IMR-90 (cell line): ENCODE data around the gene MTCL1. TPM values are rescaled to one million over a fixed set of nuclear protein-coding genes. Genes with fewer than 3 reads are reported as not detected.
A peak's percentile ranks its signal among the peaks of the same experiment; 100 is the strongest.

Experiments
- ATAC-seq: fragments of 200-7000 bp; cut with Tn5 transposase; 2 replicates; pipeline ENCODE4 v1.9.1; 2020; ENCODE audit warnings: low read depth, mild to moderate bottlenecking, moderate library complexity
- BruUV-seq: library from RNA; stranded (reverse); fragments of 400-500 nt; replicated peaks from 2 replicates; lab custom pipeline; 2021; lab: Mats Ljungman, UMichigan
- CTCF ChIA-PET: fragments of 300-600 bp; formaldehyde crosslinking; extraction: SDS; loops from one replicate; lab custom pipeline; 2021; ENCODE audit warnings: antibody characterized with exemption; lab: Yijun Ruan, JAX
- POLR2A ChIA-PET: fragments of 300-600 bp; sonication (Branson Sonifier 250); formaldehyde crosslinking; loops from one replicate; lab custom pipeline; 2022; ENCODE audit warnings: antibody characterized with exemption; ENCODE audit not compliant: unreplicated experiment; lab: Charles Lee
- DNase-seq: peaks from one replicate; pipeline ENCODE4 v3.0.0; 2013
- H2AFZ ChIP-seq: replicated peaks from 2 replicates; pipeline ENCODE3; 2013; ENCODE audit warnings: low read length, mild to moderate bottlenecking; ENCODE audit not compliant: poor library complexity
- H2AK5ac ChIP-seq: 2 replicates; pipeline ENCODE4 v1.6.1; 2013; ENCODE audit warnings: low read depth, low read length, inconsistent platforms
- H2AK9ac ChIP-seq: replicated peaks from 2 replicates; pipeline ENCODE3; 2013; ENCODE audit warnings: mild to moderate bottlenecking, low read depth, low read length, moderate library complexity; ENCODE audit not compliant: poor library complexity
- H2BK120ac ChIP-seq: 2 replicates; pipeline ENCODE4 v1.6.1; 2013; ENCODE audit warnings: low read depth, low read length, inconsistent platforms
- H2BK15ac ChIP-seq: 3 replicates; pipeline ENCODE4 v1.6.1; 2013; ENCODE audit warnings: low read depth, low read length, inconsistent platforms
- H2BK20ac ChIP-seq: 2 replicates; pipeline ENCODE4 v1.6.1; 2013; ENCODE audit warnings: low read depth, mild to moderate bottlenecking, inconsistent platforms, low read length, moderate library complexity
- H2BK5ac ChIP-seq: 2 replicates; pipeline ENCODE4 v1.6.1; 2013; ENCODE audit warnings: mild to moderate bottlenecking, low read depth, low read length, inconsistent platforms; ENCODE audit not compliant: poor library complexity, severe bottlenecking
- H3K14ac ChIP-seq: replicated peaks from 2 replicates; pipeline ENCODE4 v1.6.1; 2013; ENCODE audit warnings: low read depth, low read length, inconsistent platforms
- H3K18ac ChIP-seq: 2 replicates; pipeline ENCODE4 v1.6.1; 2013; ENCODE audit warnings: low read depth, low read length, control low read depth
- H3K23ac ChIP-seq: 2 replicates; pipeline ENCODE4 v1.6.1; 2013; ENCODE audit warnings: low read depth, low read length, inconsistent platforms
- H3K27ac ChIP-seq: 2 replicates; pipeline ENCODE4 v1.5.1; 2013; ENCODE audit warnings: mild to moderate bottlenecking, control low read depth, low read length; ENCODE audit not compliant: insufficient read depth
- H3K27me3 ChIP-seq: 2 replicates; pipeline ENCODE4 v1.6.1; 2013; ENCODE audit warnings: low read length; ENCODE audit not compliant: control insufficient read depth, insufficient read depth
- H3K36me3 ChIP-seq: 2 replicates; pipeline ENCODE4 v1.6.1; 2013; ENCODE audit warnings: low read length, mixed read lengths; ENCODE audit not compliant: control insufficient read depth, insufficient read depth
- H3K4ac ChIP-seq: 2 replicates; pipeline ENCODE4 v1.6.1; 2013; ENCODE audit warnings: low read depth, low read length, inconsistent platforms
- H3K4me1 ChIP-seq: 2 replicates; pipeline ENCODE4 v1.6.1; 2013; ENCODE audit warnings: low read length, mixed read lengths; ENCODE audit not compliant: control insufficient read depth, insufficient read depth
- H3K4me2 ChIP-seq: 2 replicates; pipeline ENCODE4 v1.6.1; 2013; ENCODE audit warnings: low read depth, mild to moderate bottlenecking, control low read depth, low read length, moderate library complexity
- H3K4me3 ChIP-seq: 2 replicates; pipeline ENCODE4 v1.5.1; 2013; ENCODE audit warnings: low read depth, mild to moderate bottlenecking, control low read depth, low read length, moderate library complexity; ENCODE audit not compliant: insufficient read depth
- H3K56ac ChIP-seq: 2 replicates; pipeline ENCODE4 v1.6.1; 2013; ENCODE audit warnings: low read length, inconsistent platforms; ENCODE audit not compliant: insufficient read depth; ENCODE audit errors: extremely low read depth
- H3K79me1 ChIP-seq, 2 experiments: 2 replicates each; pipeline ENCODE4 v1.6.1; 2013; ENCODE audit warnings: low read length in 2 of 2, inconsistent platforms in 1 of 2, low read depth in 1 of 2
- H3K9ac ChIP-seq: 2 replicates; pipeline ENCODE4 v1.6.1; 2013; ENCODE audit warnings: low read depth, low read length, control low read depth
- H3K9me1 ChIP-seq: 2 replicates; pipeline ENCODE4 v1.6.1; 2013; ENCODE audit warnings: low read length, inconsistent platforms; ENCODE audit not compliant: insufficient read depth
- H3K9me3 ChIP-seq: 2 replicates; pipeline ENCODE4 v1.6.1; 2013; ENCODE audit warnings: low read length; ENCODE audit not compliant: control insufficient read depth, insufficient read depth
- H4K20me1 ChIP-seq: 2 replicates; pipeline ENCODE4 v1.6.1; 2013; ENCODE audit warnings: low read length, inconsistent platforms; ENCODE audit not compliant: insufficient read depth
- H4K5ac ChIP-seq: 2 replicates; pipeline ENCODE4 v1.6.1; 2013; ENCODE audit warnings: mild to moderate bottlenecking, low read depth, low read length, control low read depth
- H4K8ac ChIP-seq, 2 experiments: 2 replicates each; pipeline ENCODE4 v1.6.1; 2013; ENCODE audit warnings: low read depth in 2 of 2, low read length in 2 of 2, control low read depth in 1 of 2, inconsistent platforms in 1 of 2
- H4K91ac ChIP-seq: 2 replicates; pipeline ENCODE4 v1.6.1; 2013; ENCODE audit warnings: low read depth, low read length, inconsistent platforms; ENCODE audit not compliant: insufficient read depth
- BHLHE40 ChIP-seq: fragments of 150-350 bp; IDR thresholded peaks from 2 replicates; pipeline ENCODE4 v1.6.1; 2016; ENCODE audit warnings: mild to moderate bottlenecking, low read depth, low read length
- CTCF ChIP-seq: conservative IDR thresholded peaks from 2 replicates; pipeline ENCODE4 v1.5.1; 2012; ENCODE audit warnings: mild to moderate bottlenecking, low read depth, low read length, improper control_type of control experiment
- ELK1 ChIP-seq: fragments of 150-350 bp; IDR thresholded peaks from 2 replicates; pipeline ENCODE4 v1.6.1; 2016; ENCODE audit warnings: low read depth, mild to moderate bottlenecking, low read length, moderate library complexity, borderline replicate concordance
- FOS ChIP-seq: fragments of 150-350 bp; IDR thresholded peaks from 2 replicates; pipeline ENCODE4 v1.6.1; 2016; ENCODE audit warnings: low read depth, low read length
- MAFK ChIP-seq: IDR thresholded peaks from 2 replicates; pipeline ENCODE4 v1.6.1; 2012; ENCODE audit warnings: low read depth, low read length, improper control_type of control experiment
- MXI1 ChIP-seq: IDR thresholded peaks from 2 replicates; pipeline ENCODE4 v1.6.1; 2012; ENCODE audit warnings: low read depth, mild to moderate bottlenecking, low read length, moderate library complexity, borderline replicate concordance
- POLR2A ChIP-seq: IDR thresholded peaks from 2 replicates; pipeline ENCODE4 v1.6.1; 2012; ENCODE audit warnings: mild to moderate bottlenecking, low read depth, low read length
- RAD21 ChIP-seq: IDR thresholded peaks from 2 replicates; pipeline ENCODE4 v1.6.1; 2012; ENCODE audit warnings: low read length, improper control_type of control experiment
- RCOR1 ChIP-seq: IDR thresholded peaks from 2 replicates; pipeline ENCODE4 v1.6.1; 2012; ENCODE audit warnings: mild to moderate bottlenecking, low read length, improper control_type of control experiment; ENCODE audit not compliant: insufficient replicate concordance
- RFX5 ChIP-seq: IDR thresholded peaks from 2 replicates; pipeline ENCODE4 v1.8.0; 2012; ENCODE audit warnings: low read depth, mild to moderate bottlenecking, low read length, moderate library complexity
- SMC3 ChIP-seq: fragments of 150-350 bp; IDR thresholded peaks from 2 replicates; pipeline ENCODE4 v1.6.1; 2016; ENCODE audit warnings: low read depth, mild to moderate bottlenecking, antibody characterized with exemption, low read length, moderate library complexity
- WGBS, 2 experiments: methylation state at CpG; one replicate each; pipeline versions ENCODE4 v1.1.5 to v1.1.7; 2013; ENCODE audit warnings: missing lambda C conversion rate in 2 of 2; ENCODE audit not compliant: insufficient read length in 1 of 2; ENCODE audit errors: extremely low coverage in 2 of 2; 5-methylcytosine and 5-hydroxymethylcytosine counted together
- dilution Hi-C: fragments of 300-500 bp; cut with HindIII; formaldehyde crosslinking; loops from one replicate; pipeline ENCODE4 v1.14.3; 2018; ENCODE audit warnings: low sequenced_read_pairs; ENCODE audit not compliant: unreplicated experiment
- in situ Hi-C: fragments of 300-500 bp; cut with MboI; formaldehyde crosslinking; loops from 3 replicates; pipeline ENCODE4 v1.14.3; 2019; ENCODE audit warnings: low sequenced_read_pairs, inconsistent platforms, mixed read lengths
- intact Hi-C: fragments of 100-400 bp; cut with micrococcal nuclease; formaldehyde crosslinking; loops from 2 replicates; pipeline ENCODE4 v1.10.0; 2022
- polyA plus RNA-seq, 3 experiments: library from polyadenylated mRNA; depleted of rRNA; stranded (reverse); fragments of >200 nt; gene quantifications; 2 replicates each; pipeline ENCODE4 v1.2.3, GENCODE V29; 2012; ENCODE audit warnings: low replicate concordance in 1 of 3
- total RNA-seq: library from RNA; depleted of rRNA; stranded (reverse); fragments of >200 nt; gene quantifications from 2 replicates; pipeline ENCODE4 v1.2.3, GENCODE V29; 2012

Gene MTCL1
- total and polyA plus RNA-seq, 2 of the 4 experiments (the other 2 are of a cell fraction) = 29.0 to 45.3 TPM

- no TSS peak for BruUV-seq
- Histone ChIP-seq H2BK120ac (peak overlapping the region; percentile 87), H2BK5ac (peak overlapping the region; percentile 76), H2BK20ac (peak overlapping the region; percentile 58), H2AK9ac (no peak overlapping the region), H4K8ac (peak overlapping the region; percentile 3 to 68; a peak in 3 of 4 replicates), H3K14ac (peak overlapping the region; percentile 67), H3K23ac (peak overlapping the region; percentile 85; the same call in 1 of the 2 replicates), H3K79me1 (peaks cover 38 to 65% of the 10 kb centered on the region in 2 experiments), H4K20me1 (peaks cover 39% of the 10 kb centered on the region), H3K56ac (peak overlapping the region; percentile 41; the same call in 1 of the 2 replicates), H3K36me3 (peaks cover 30% of the 10 kb centered on the region), H3K27me3 (no peaks in the 10 kb centered on the region), H3K9me1 (peaks cover 15% of the 10 kb centered on the region), H2BK15ac (peak overlapping the region; percentile 16; the same call in 1 of the 3 replicates), H4K91ac (peak overlapping the region; percentile 58), H3K4me3 (no peak overlapping the region), H2AK5ac (peak overlapping the region; percentile 74), H4K5ac (peak overlapping the region; percentile 58; the same call in 1 of the 2 replicates), H3K4ac (peak overlapping the region; percentile 75), H3K18ac (peak overlapping the region; percentile 52; the same call in 1 of the 2 replicates), H3K4me2 (peak overlapping the region; percentile 77), H2AFZ (peak overlapping the region; percentile 68), H3K9ac (peak overlapping the region; percentile 33; the same call in 1 of the 2 replicates), H3K4me1 (peaks cover 21% of the 10 kb centered on the region), H3K27ac (peak overlapping the region; percentile 72), H3K9me3 (no peaks in the 10 kb centered on the region)
- ChIA-PET POLR2A (no interaction called here), CTCF (interaction anchor here (0.6 kb wide), 1 partner anchor 30 kb away, joined by 3 read pairs; no protein-coding TSS in a partner anchor)
- TF ChIP-seq BHLHE40 (0 out of 2 replicates have a peak, but pooled peaks have one; percentile 11), MXI1 (no peak), MAFK (no peak), RAD21 (peak; percentile 27; the same call in 1 of the 2 replicates), POLR2A (no peak), RFX5 (no peak), CTCF (no peak), SMC3 (peak; percentile 1; the same call in 1 of the 2 replicates), RCOR1 (no peak), ELK1 (no peak), FOS (peak; percentile 79)
- 0% methylated on average over 1 of the region's 16 CpGs; no CpG with 5 or more reads in 1 of the 2 experiments for WGBS, 2 experiments
- intact Hi-C loops = no loop called here
- dilution Hi-C loops = no loop called here
- ATAC-seq (peak; percentile 97), DNase-seq (peak; percentile 94)
- in situ Hi-C loops = no loop called here
Observed at GRCh38 chr18:8730080-8730827, 24.9 kb downstream of the MTCL1 start.
